ENCODE results near the gene ZFY. TPM values are rescaled to one million over a fixed set of nuclear protein-coding genes. Genes with fewer than 3 reads are reported as not detected.

ZFY gene
- total RNA-seq (2022): not detected in 2 replicates
- not detected for Bru-seq, nascent RNA
- BruChase-seq, experiment 1, labeled RNA remaining after a 6-hour chase: not detected
- BruChase-seq, experiment 2, labeled RNA remaining after a 2-hour chase: not detected
- long read RNA-seq: 0 reads

GRCh38 chrY:2934861-2935715 lies at the start of gene ZFY:
Gene ZFY, plus strand, starts transcription at chrY:2935381. Its CDS starts 18,556 bp downstream, at chrY:2953937.
- Mint-ChIP-seq H3K4me1 (ENCODE audit: insufficient read depth, unreplicated experiment) (no peaks in the 10 kb centered on the region), H3K27me3 (ENCODE audit: insufficient read depth, unreplicated experiment) (no peaks in the 10 kb centered on the region), H3K4me3 (ENCODE audit: unreplicated experiment) (no peak within 1 kb of the TSS), H3K9me3 (ENCODE audit: unreplicated experiment) (no peaks in the 10 kb centered on the region), H3K27ac (ENCODE audit: low read depth, unreplicated experiment) (no peak within 1 kb of the TSS), H3K36me3 (ENCODE audit: insufficient read depth, unreplicated experiment) (no peaks in the 10 kb centered on the region)
- POLR2A ChIA-PET: no interaction called here
- intact Hi-C loops (cut with micrococcal nuclease): no loop called here
- no peak for DNase-seq (ENCODE audit: unreplicated experiment)
- CTCF ChIA-PET: no interaction called here
- BruUV-seq (replicated peaks): no TSS peak
- TF ChIP-seq CTCF (IDR thresholded peaks at IDR 0.05; ENCODE audit: unreplicated experiment): no peak

- Mint-ChIP-seq H3K36me3 (ENCODE audit: insufficient read depth, unreplicated experiment) (no peaks in the 10 kb centered on the region), H3K4me1 (ENCODE audit: insufficient read depth, unreplicated experiment) (no peaks in the 10 kb centered on the region), H3K4me3 (ENCODE audit: unreplicated experiment) (no peak overlapping the region)
Measured at GRCh38 chrY:2885880-2886279, 49.3 kb upstream of the ZFY start.

GRCh38 chrY:2887386-2887785 lies 47.8 kb upstream of the ZFY start:
- H3K36me3 Mint-ChIP-seq (ENCODE audit: insufficient read depth, unreplicated experiment): no peaks in the 10 kb centered on the region
- BruUV-seq (replicated peaks): no TSS peak
- intact Hi-C loops (cut with micrococcal nuclease): no loop called here
- no peaks in the 10 kb centered on the region for H3K4me1 Mint-ChIP-seq (ENCODE audit: insufficient read depth, unreplicated experiment)
- TF ChIP-seq CTCF (IDR thresholded peaks at IDR 0.05; ENCODE audit: unreplicated experiment): no peak
- ChIA-PET POLR2A (no interaction called here), CTCF (no interaction called here)
- H3K27ac Mint-ChIP-seq (ENCODE audit: low read depth, unreplicated experiment): no peak overlapping the region
- no peak for DNase-seq (ENCODE audit: unreplicated experiment)
- H3K27me3 Mint-ChIP-seq (ENCODE audit: insufficient read depth, unreplicated experiment): no peaks in the 10 kb centered on the region
- H3K4me3 Mint-ChIP-seq (ENCODE audit: unreplicated experiment): no peak overlapping the region
- no peaks in the 10 kb centered on the region for H3K9me3 Mint-ChIP-seq (ENCODE audit: unreplicated experiment)

More at GRCh38 chrY:2885880-2886279, 49.3 kb upstream of the ZFY start:
- intact Hi-C loops (cut with micrococcal nuclease): no loop called here
- ChIA-PET POLR2A (no interaction called here), CTCF (no interaction called here)
- no peak for TF ChIP-seq CTCF (IDR thresholded peaks at IDR 0.05; ENCODE audit: unreplicated experiment)
- no peaks in the 10 kb centered on the region for H3K9me3 Mint-ChIP-seq (ENCODE audit: unreplicated experiment)
- H3K27ac Mint-ChIP-seq (ENCODE audit: low read depth, unreplicated experiment): no peak overlapping the region
- H3K27me3 Mint-ChIP-seq (ENCODE audit: insufficient read depth, unreplicated experiment): no peaks in the 10 kb centered on the region
- BruUV-seq (replicated peaks): no TSS peak
- DNase-seq (ENCODE audit: unreplicated experiment): no peak

GRCh38 chrY:2887955-2888354 lies 47.2 kb upstream of the ZFY start:
- Mint-ChIP-seq H3K27ac (ENCODE audit: low read depth, unreplicated experiment) (no peak overlapping the region), H3K9me3 (ENCODE audit: unreplicated experiment) (no peaks in the 10 kb centered on the region), H3K36me3 (ENCODE audit: insufficient read depth, unreplicated experiment) (no peaks in the 10 kb centered on the region), H3K27me3 (ENCODE audit: insufficient read depth, unreplicated experiment) (no peaks in the 10 kb centered on the region), H3K4me3 (ENCODE audit: unreplicated experiment) (no peak overlapping the region), H3K4me1 (ENCODE audit: insufficient read depth, unreplicated experiment) (no peaks in the 10 kb centered on the region)
- BruUV-seq (replicated peaks): no TSS peak
- intact Hi-C loops (cut with micrococcal nuclease): no loop called here
- CTCF ChIA-PET: no interaction called here
- POLR2A ChIA-PET: no interaction called here
- no peak for TF ChIP-seq CTCF (IDR thresholded peaks at IDR 0.05; ENCODE audit: unreplicated experiment)
- no peak for DNase-seq (ENCODE audit: unreplicated experiment)

Measured in MCF 10A (cell line).